Transverse colon (tissue), 4 donors: Measurements from ENCODE around the gene ALDOC. TPM values are rescaled to one million over a fixed set of nuclear protein-coding genes. Genes with fewer than 3 reads are reported as not detected.

Experiments
- DNase-seq: peaks from one replicate; pipeline ENCODE4 v3.0.0-alpha.2; 2019
- H3K27ac ChIP-seq, 4 donors: fragments of 200-600 bp; sonication (generic); 2 replicates each; pipeline ENCODE4 v1.5.1; 2016 to 2018; ENCODE audit warnings: inconsistent platforms in 4 of 4
- H3K27me3 ChIP-seq: fragments of 200-600 bp; sonication (generic); 2 replicates; pipeline ENCODE4 v1.5.1; 2017; ENCODE audit warnings: inconsistent platforms
- H3K36me3 ChIP-seq, 4 donors: fragments of 200-600 bp; sonication (generic); 2 replicates each; pipeline ENCODE4 v1.5.1; 2017 to 2019; ENCODE audit warnings: inconsistent platforms in 4 of 4
- H3K4me1 ChIP-seq, 4 donors: fragments of 200-600 bp; sonication (generic); 2 replicates each; pipeline ENCODE4 v1.5.1; 2017 to 2020; ENCODE audit warnings: inconsistent platforms in 4 of 4
- H3K4me3 ChIP-seq, 4 donors: fragments of 200-600 bp; sonication (generic); 1 replicate in 1 of 4; 2 replicates in 3 of 4; pipeline versions ENCODE4 v1.5.1 to v1.6.1; 2017 to 2019; ENCODE audit warnings: inconsistent platforms in 4 of 4
- H3K9me3 ChIP-seq, 2 donors: fragments of 200-600 bp; sonication (generic); 2 replicates each; pipeline ENCODE4 v1.5.1; 2017 to 2019; ENCODE audit warnings: inconsistent platforms in 2 of 2
- EP300 ChIP-seq: sonication (generic); formaldehyde crosslinking; IDR thresholded peaks from one replicate; pipeline ENCODE4 v1.6.1; 2017; ENCODE audit warnings: antibody characterized with exemption, low read depth
- POLR2A ChIP-seq: fragments of 450-650 bp; IDR thresholded peaks from one replicate; pipeline ENCODE4 v1.6.1; 2016; ENCODE audit warnings: antibody characterized with exemption, mild to moderate bottlenecking, moderate library complexity
- POLR2AphosphoS5 ChIP-seq, 3 donors: sonication (generic); formaldehyde crosslinking; IDR thresholded peaks; one replicate each; pipeline ENCODE4 v1.6.1; 2016; ENCODE audit warnings: antibody characterized with exemption in 3 of 3
- WGBS, 2 donors: methylation state at CpG; one replicate each; pipeline ENCODE4 v1.1.5; 2018; ENCODE audit warnings: low coverage in 1 of 2; 5-methylcytosine and 5-hydroxymethylcytosine counted together
- in situ Hi-C, 4 donors: fragments of 200-750 bp; cut with MboI; loops; one replicate each; pipeline versions ENCODE4 v1.15.0 to v1.15.1; 2017; ENCODE audit warnings: low sequenced_read_pairs in 3 of 4, low pct_ligation_motif_present in 1 of 4, low pct_unique_long_range_greater_than_20kb in 1 of 4
- intact Hi-C: fragments of 100-400 bp; cut with DNase I; formaldehyde crosslinking; loops from one replicate; pipeline ENCODE4 v1.15.1; 2023; ENCODE audit warnings: low total_unique reads
- total RNA-seq, 4 donors: library from RNA; depleted of rRNA; stranded (reverse); fragments of >200 nt; gene quantifications; one replicate each; pipeline ENCODE4 v1.1.0, GENCODE V29; 2016
- TF ChIP-seq, protein P1 (sequence below), 5 experiments: fragments of 200-600 bp in 3 of 5; fragments of 450-650 bp in 2 of 5; sonication (generic) in 3 of 5; IDR thresholded peaks; 1 replicate in 2 of 5; 2 replicates in 3 of 5; pipeline ENCODE4 v1.5.1; 2016 to 2017; ENCODE audit warnings: antibody characterized with exemption in 5 of 5, inconsistent platforms in 3 of 5, mild to moderate bottlenecking in 2 of 5, moderate library complexity in 1 of 5

Gene ALDOC
- total RNA-seq, 4 donors from 2014 or later, result 3.0 to 46.1 (median 18.7) TPM

GRCh38 chr17:28553000-28553505, 23.6 kb downstream of the ALDOC start:
- WGBS, 2 donors, result 88 to 89% methylated on average over 5 of the region's 5 CpGs
- intact Hi-C loops (no loop called here), in situ Hi-C loops (no loop called here)
- TF ChIP-seq EP300, result no peak
- no peak for TF ChIP-seq POLR2AphosphoS5 (IDR thresholded peaks at IDR 0.05)
- TF ChIP-seq, protein P1, sequence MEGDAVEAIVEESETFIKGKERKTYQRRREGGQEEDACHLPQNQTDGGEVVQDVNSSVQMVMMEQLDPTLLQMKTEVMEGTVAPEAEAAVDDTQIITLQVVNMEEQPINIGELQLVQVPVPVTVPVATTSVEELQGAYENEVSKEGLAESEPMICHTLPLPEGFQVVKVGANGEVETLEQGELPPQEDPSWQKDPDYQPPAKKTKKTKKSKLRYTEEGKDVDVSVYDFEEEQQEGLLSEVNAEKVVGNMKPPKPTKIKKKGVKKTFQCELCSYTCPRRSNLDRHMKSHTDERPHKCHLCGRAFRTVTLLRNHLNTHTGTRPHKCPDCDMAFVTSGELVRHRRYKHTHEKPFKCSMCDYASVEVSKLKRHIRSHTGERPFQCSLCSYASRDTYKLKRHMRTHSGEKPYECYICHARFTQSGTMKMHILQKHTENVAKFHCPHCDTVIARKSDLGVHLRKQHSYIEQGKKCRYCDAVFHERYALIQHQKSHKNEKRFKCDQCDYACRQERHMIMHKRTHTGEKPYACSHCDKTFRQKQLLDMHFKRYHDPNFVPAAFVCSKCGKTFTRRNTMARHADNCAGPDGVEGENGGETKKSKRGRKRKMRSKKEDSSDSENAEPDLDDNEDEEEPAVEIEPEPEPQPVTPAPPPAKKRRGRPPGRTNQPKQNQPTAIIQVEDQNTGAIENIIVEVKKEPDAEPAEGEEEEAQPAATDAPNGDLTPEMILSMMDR (IDR thresholded peaks at IDR 0.05), result no peak
- no peak for TF ChIP-seq POLR2A
- peaks cover 0 to 35% (median 10%) of the 10 kb centered on the region in 4 donors for H3K36me3 ChIP-seq
- peak overlapping the region in 2 of 4 donors; percentile 56 to 91 for H3K4me3 ChIP-seq
- no peak for DNase-seq
- H3K9me3 ChIP-seq, result no peaks in the 10 kb centered on the region
- H3K4me1 ChIP-seq, result peaks cover 4 to 36% (median 8%) of the 10 kb centered on the region in 4 donors
- peak overlapping the region in 2 of 4 donors; percentile 77 to 89 for H3K27ac ChIP-seq
- H3K27me3 ChIP-seq, result no peaks in the 10 kb centered on the region

DNA sequence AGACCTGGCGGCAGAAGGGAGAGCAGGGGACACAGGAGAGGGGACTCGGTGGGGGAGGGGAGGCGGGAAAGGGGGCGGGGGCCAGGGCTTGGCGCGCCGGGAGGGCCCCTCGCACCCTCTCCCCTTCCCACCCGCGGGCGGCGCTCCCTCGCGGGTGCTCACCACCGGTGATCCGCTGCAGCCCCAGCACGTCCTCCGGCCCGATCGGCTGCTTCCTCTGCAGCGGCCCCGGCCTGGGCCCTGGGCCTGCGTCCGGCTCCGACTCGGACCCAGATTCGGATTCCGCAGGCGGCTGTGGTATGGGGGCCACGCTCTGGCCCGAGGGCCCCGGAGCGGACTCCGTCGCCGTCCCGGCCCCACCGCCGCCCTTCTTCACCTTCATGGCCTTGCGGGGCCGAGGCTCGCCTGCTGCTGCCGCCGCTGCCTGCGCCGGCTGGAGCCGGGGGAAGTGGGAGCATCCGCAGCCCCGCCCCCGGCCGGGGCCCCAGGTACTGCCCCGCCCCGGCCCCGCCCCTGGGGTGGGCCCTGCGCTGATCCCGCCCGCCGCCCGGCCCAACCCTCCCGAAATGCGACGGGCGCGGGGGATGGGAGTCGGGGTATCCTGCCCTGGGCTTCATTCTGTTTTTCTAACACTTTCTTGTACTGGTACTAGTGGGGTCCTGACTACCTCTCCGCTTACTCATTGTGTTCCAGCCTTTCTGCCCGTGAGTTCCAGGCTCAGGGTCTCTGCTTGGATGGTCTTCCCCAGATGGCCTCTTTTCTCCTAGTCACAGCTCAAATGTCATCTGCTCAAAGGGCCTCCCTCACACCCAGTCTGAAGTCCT, 24.3 kb downstream of the ALDOC start, which contains the start of gene UNC119:
Gene UNC119 (minus strand): TSS at position 449 of the 824 bp plus-strand sequence. CDS start 67 bp downstream, at position 382.
- Histone ChIP-seq H3K9me3 (no peaks in the 10 kb centered on the region), H3K4me1 (peaks cover 4 to 37% (median 8%) of the 10 kb centered on the region in 4 donors), H3K27me3 (no peaks in the 10 kb centered on the region), H3K36me3 (peaks cover 0 to 28% (median 7%) of the 10 kb centered on the region in 4 donors), H3K27ac (peak within 1 kb of the TSS; percentile 74 to 89 (median 80)), H3K4me3 (peak within 1 kb of the TSS; percentile 56 to 91 (median 72))
- intact Hi-C loops (no loop called here), in situ Hi-C loops (no loop called here)
- TF ChIP-seq, protein P1 (IDR thresholded peaks at IDR 0.05), result no peak
- TF ChIP-seq POLR2AphosphoS5 (IDR thresholded peaks at IDR 0.05) (peak; percentile 39 to 78 (median 76)), POLR2A (peak; percentile 53), EP300 (no peak)
- WGBS, 2 donors, result 2% methylated on average over 46 of the region's 67 CpGs; no CpG with 5 or more reads in 1 of the 2 donors
- DNase-seq, result peak; percentile 87

DNA sequence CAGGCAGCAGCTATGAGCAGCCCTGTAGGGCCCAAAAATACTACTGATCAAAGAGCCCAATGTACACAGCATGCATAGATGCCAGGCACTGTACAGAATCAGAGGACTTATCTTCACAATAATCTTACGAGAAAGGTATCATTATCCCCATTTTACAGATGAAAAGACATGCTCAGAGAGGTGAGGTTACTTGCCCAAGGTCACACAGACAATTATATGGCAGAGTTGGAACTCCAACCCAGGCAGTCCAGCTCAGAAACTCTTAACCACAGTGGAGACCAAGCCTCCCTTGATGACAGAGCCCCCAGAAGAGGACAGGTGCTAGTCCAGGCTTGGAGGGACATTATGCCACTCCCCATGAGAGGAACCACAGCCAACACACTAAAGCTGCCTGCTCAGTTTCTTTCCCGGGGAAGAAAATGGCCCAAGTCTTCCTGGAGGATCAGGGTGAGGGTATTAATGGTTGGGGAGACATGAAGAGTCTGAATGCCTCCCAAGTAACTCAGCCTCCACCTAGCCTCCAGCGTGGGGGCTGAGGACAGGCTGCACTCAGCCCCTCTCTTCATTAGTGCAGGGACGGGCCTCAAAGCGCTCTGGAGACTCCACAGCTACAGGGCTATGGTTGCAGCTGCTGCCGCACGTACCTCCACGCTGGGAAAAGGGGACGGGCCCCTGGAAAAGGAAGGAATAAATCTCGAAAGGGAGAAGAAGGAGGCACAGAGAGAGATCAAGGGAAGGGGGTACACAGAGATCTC, 25.1 kb downstream of the ALDOC start:
- intact Hi-C loops (no loop called here), in situ Hi-C loops (no loop called here)
- TF ChIP-seq, protein P1 (IDR thresholded peaks at IDR 0.05), result no peak
- peak overlapping the region; percentile 56 to 91 (median 72) for H3K4me3 ChIP-seq
- 16 to 27% methylated on average over 3 to 10 of the region's 10 CpGs for WGBS, 2 donors
- H3K36me3 ChIP-seq, result peaks cover 0 to 27% (median 5%) of the 10 kb centered on the region in 4 donors
- no peaks in the 10 kb centered on the region for H3K9me3 ChIP-seq
- H3K27ac ChIP-seq, result peak overlapping the region; percentile 74 to 89 (median 80)
- peaks cover 4 to 37% (median 8%) of the 10 kb centered on the region in 4 donors for H3K4me1 ChIP-seq
- H3K27me3 ChIP-seq, result no peaks in the 10 kb centered on the region
- no peak for DNase-seq

- DNase-seq, result no peak
- Histone ChIP-seq H3K9me3 (no peaks in the 10 kb centered on the region), H3K4me3 (no peak overlapping the region), H3K27me3 (no peaks in the 10 kb centered on the region), H3K36me3 (peaks cover 0 to 20% (median 1%) of the 10 kb centered on the region in 4 donors), H3K27ac (no peak overlapping the region), H3K4me1 (peaks cover 4 to 37% (median 8%) of the 10 kb centered on the region in 4 donors)
- TF ChIP-seq POLR2A, result no peak
- no peak for TF ChIP-seq POLR2AphosphoS5 (IDR thresholded peaks at IDR 0.05)
- TF ChIP-seq EP300, result no peak
- TF ChIP-seq, protein P1 (IDR thresholded peaks at IDR 0.05), result no peak
- in situ Hi-C loops (no loop called here), intact Hi-C loops (no loop called here)
- WGBS, 2 donors, result 100% methylated on average over 1 of the region's 1 CpG; no CpG with 5 or more reads in 1 of the 2 donors
These were observed 25.8 kb downstream of the ALDOC start for GRCh38 chr17:28550858-28551257.
